Activated B cell treated with CpG ODN at 0.5 μM for 24 hours (primary cell): Measurements from ENCODE around the gene STX1A. TPM values are rescaled to one million over a fixed set of nuclear protein-coding genes. Genes with fewer than 3 reads are reported as not detected.

ENCODE experiments used
- ATAC-seq: fragments of 200-7000 bp; cut with Tn5 transposase; one replicate; pipeline ENCODE4 v1.10.0; 2021; ENCODE audit warnings: low read depth, mild to moderate bottlenecking, moderate library complexity
- CTCF ChIA-PET: fragments of 350-600 bp; sonication (Branson Sonifier 250); formaldehyde crosslinking; loops from one replicate; lab custom pipeline; 2021; ENCODE audit warnings: antibody characterized with exemption; lab: Charles Lee
- POLR2A ChIA-PET: fragments of 350-600 bp; sonication (Branson Sonifier 250); formaldehyde crosslinking; loops from one replicate; lab custom pipeline; 2021; ENCODE audit warnings: antibody characterized with exemption; lab: Charles Lee
- DNase-seq: peaks from one replicate; pipeline ENCODE4 v3.0.0; 2022
- H3K27ac Mint-ChIP-seq: one replicate; pipeline ENCODE4 v1.8.0; 2020; ENCODE audit warnings: mixed read lengths
- H3K27me3 Mint-ChIP-seq: one replicate; pipeline ENCODE4 v1.8.0; 2021; ENCODE audit warnings: mixed read lengths
- H3K36me3 Mint-ChIP-seq: one replicate; pipeline ENCODE4 v1.8.0; 2021; ENCODE audit warnings: low read depth, mixed read lengths
- H3K4me1 Mint-ChIP-seq: one replicate; pipeline ENCODE4 v1.8.0; 2021; ENCODE audit warnings: mixed read lengths
- H3K4me3 Mint-ChIP-seq: one replicate; pipeline ENCODE4 v1.8.0; 2020; ENCODE audit warnings: mild to moderate bottlenecking, mixed read lengths
- H3K9me3 Mint-ChIP-seq: one replicate; pipeline ENCODE4 v1.8.0; 2020; ENCODE audit warnings: mixed read lengths
- CTCF ChIP-seq: fragments of 200-600 bp; IDR thresholded peaks from one replicate; pipeline ENCODE4 v1.8.0; 2022; ENCODE audit warnings: antibody characterized with exemption, mild to moderate bottlenecking
- intact Hi-C: fragments of 100-400 bp; cut with micrococcal nuclease; formaldehyde crosslinking; loops from one replicate; pipeline ENCODE4 v1.15.1; 2024
- total RNA-seq: library from RNA; stranded (reverse); gene quantifications from 2 replicates; pipeline ENCODE4 v1.2.3, GENCODE V29; 2022

STX1A gene
- total RNA-seq, 1 donor from 2014 or later: 1.8 TPM

- POLR2A ChIA-PET: interaction anchor here (0.6 to 1.0 kb wide), 4 partner anchors 9 to 22 kb away, joined by 3 read pairs; no protein-coding TSS in a partner anchor
Measured at GRCh38 chr7:73683788-73684693, 35.4 kb downstream of the STX1A start.

GRCh38 chr7:73683056-73683787 lies 36.2 kb downstream of the STX1A start, which contains the start of the genes BUD23 and DNAJC30:
Gene BUD23, plus strand, starts transcription at chr7:73683597. Its CDS starts 29 bp downstream, at chr7:73683626.
Gene DNAJC30, minus strand, starts transcription at chr7:73683453. Its CDS starts 30 bp downstream, at chr7:73683423.
- H3K36me3 Mint-ChIP-seq: peaks cover 42% of the 10 kb centered on the region
- peaks cover 28% of the 10 kb centered on the region for H3K4me1 Mint-ChIP-seq
- CTCF ChIA-PET: no interaction called here

More at GRCh38 chr7:73683788-73684693, 35.4 kb downstream of the STX1A start:
- Mint-ChIP-seq H3K36me3 (peaks cover 42% of the 10 kb centered on the region), H3K4me3 (peak overlapping the region; percentile 97), H3K27me3 (no peaks in the 10 kb centered on the region), H3K9me3 (no peaks in the 10 kb centered on the region), H3K27ac (peak overlapping the region; percentile 95), H3K4me1 (peaks cover 33% of the 10 kb centered on the region)
- no peak for TF ChIP-seq CTCF
- no peak for ATAC-seq
- no peak for DNase-seq
- intact Hi-C loops: loop anchor here (1.0 to 2.0 kb wide), 6 partner anchors 17 to 855 kb away; partner anchors contain the start of genes ABHD11, BAZ1B, TBL2 and TYW1B
- CTCF ChIA-PET: no interaction called here

GRCh38 chr7:73682745-73683055 lies 36.8 kb downstream of the STX1A start:
- ChIA-PET CTCF (no interaction called here), POLR2A (no interaction called here)
- peaks cover 45% of the 10 kb centered on the region for H3K36me3 Mint-ChIP-seq
- DNase-seq: no peak
- no peak for TF ChIP-seq CTCF
- no peak for ATAC-seq
- no peaks in the 10 kb centered on the region for H3K27me3 Mint-ChIP-seq
- H3K27ac Mint-ChIP-seq: peak overlapping the region; percentile 95
- intact Hi-C loops: loop anchor here (1.0 to 2.0 kb wide), 6 partner anchors 15 to 854 kb away; partner anchors contain the start of genes ABHD11, BAZ1B, TBL2 and TYW1B
- peaks cover 28% of the 10 kb centered on the region for H3K4me1 Mint-ChIP-seq
- peak overlapping the region; percentile 97 for H3K4me3 Mint-ChIP-seq
- H3K9me3 Mint-ChIP-seq: no peaks in the 10 kb centered on the region

More at GRCh38 chr7:73683056-73683787, 36.2 kb downstream of the STX1A start, which contains the start of the genes BUD23 and DNAJC30:
- no peak for TF ChIP-seq CTCF
- Mint-ChIP-seq H3K27ac (peak within 1 kb of the TSS; percentile 95), H3K9me3 (no peaks in the 10 kb centered on the region), H3K27me3 (no peaks in the 10 kb centered on the region), H3K4me3 (peak within 1 kb of the TSS; percentile 97)
- DNase-seq: peak; percentile 81
- POLR2A ChIA-PET: interaction anchor here (0.8 to 1.0 kb wide), 2 partner anchors 10 to 22 kb away, joined by 3 read pairs; no protein-coding TSS in a partner anchor
- intact Hi-C loops: loop anchor here (1.0 to 2.0 kb wide), 6 partner anchors 16 to 854 kb away; partner anchors contain the start of genes ABHD11, BAZ1B, TBL2 and TYW1B
- peak; percentile 98 for ATAC-seq

- ATAC-seq: no peak
- POLR2A ChIA-PET: interaction anchor here (0.6 to 0.7 kb wide), 4 partner anchors 10 to 107 kb away, joined by 3 read pairs; no protein-coding TSS in a partner anchor
- H3K27ac Mint-ChIP-seq: no peak overlapping the region
Measured at GRCh38 chr7:73681031-73681430, 38.4 kb downstream of the STX1A start.

More at GRCh38 chr7:73681031-73681430, 38.4 kb downstream of the STX1A start:
- Mint-ChIP-seq H3K4me1 (peaks cover 27% of the 10 kb centered on the region), H3K36me3 (peaks cover 33% of the 10 kb centered on the region), H3K27me3 (no peaks in the 10 kb centered on the region), H3K9me3 (no peaks in the 10 kb centered on the region), H3K4me3 (peak overlapping the region; percentile 97)
- CTCF ChIA-PET: no interaction called here
- intact Hi-C loops: no loop called here
- TF ChIP-seq CTCF: no peak
- no peak for DNase-seq
